GM12878 (cell line): ENCODE results near the gene ASF1B. TPM values are rescaled to one million over a fixed set of nuclear protein-coding genes. Genes with fewer than 3 reads are reported as not detected.

Source experiments
- BCLAF1 ChIP-seq: fragments of 450-650 bp; IDR thresholded peaks from 2 replicates; pipeline ENCODE4 v1.6.1; 2017; ENCODE audit warnings: antibody characterized with exemption, mild to moderate bottlenecking, moderate library complexity
- BHLHE40 ChIP-seq, 2 experiments: fragments of 450-650 bp in 1 of 2; IDR thresholded peaks; 2 replicates each; pipeline ENCODE4 v1.6.1; 2011 to 2017; ENCODE audit warnings: low read depth in 2 of 2, borderline replicate concordance in 1 of 2, improper control_type of control experiment in 1 of 2, low read length in 1 of 2, mild to moderate bottlenecking in 1 of 2
- FOXK2 ChIP-seq: fragments of 450-650 bp; IDR thresholded peaks from 2 replicates; pipeline ENCODE4 v1.6.1; 2017; ENCODE audit warnings: mild to moderate bottlenecking, moderate library complexity
- HDAC6 ChIP-seq: fragments of 200-600 bp; sonication (generic); IDR thresholded peaks from one replicate; pipeline ENCODE4 v1.8.0; 2017; ENCODE audit warnings: antibody characterized with exemption; ENCODE audit not compliant: unreplicated experiment
- MYC ChIP-seq: IDR thresholded peaks from 2 replicates; pipeline ENCODE4 v1.6.1; 2011; ENCODE audit warnings: mild to moderate bottlenecking, low read length, moderate library complexity, inconsistent platforms; ENCODE audit not compliant: insufficient read depth, insufficient replicate concordance, insufficient read length, severe bottlenecking
- NRF1 ChIP-seq: conservative IDR thresholded peaks from 2 replicates; pipeline ENCODE4 v1.6.1; 2011; ENCODE audit warnings: mild to moderate bottlenecking, low read depth, low read length, improper control_type of control experiment
- POLR2AphosphoS5 ChIP-seq: IDR thresholded peaks from 2 replicates; pipeline ENCODE4 v1.6.1; 2011; ENCODE audit warnings: mild to moderate bottlenecking, low read length, inconsistent platforms
- SIN3A ChIP-seq: IDR thresholded peaks from 2 replicates; pipeline ENCODE4 v1.6.1; 2012; ENCODE audit warnings: low read depth, low read length, improper control_type of control experiment
- SMARCA5 ChIP-seq: fragments of 450-650 bp; IDR thresholded peaks from 2 replicates; pipeline ENCODE4 v1.6.1; 2017; ENCODE audit warnings: mild to moderate bottlenecking
- TCF3 ChIP-seq: IDR thresholded peaks from 2 replicates; pipeline ENCODE4 v1.6.1; 2012; ENCODE audit warnings: low read depth, mild to moderate bottlenecking, low read length, borderline replicate concordance; ENCODE audit not compliant: insufficient read depth
- YY1 ChIP-seq: IDR thresholded peaks from 2 replicates; pipeline ENCODE4 v1.6.1; 2011; ENCODE audit warnings: low read depth, mild to moderate bottlenecking, low read length
- ZNF207 ChIP-seq: fragments of 450-650 bp; IDR thresholded peaks from 2 replicates; pipeline ENCODE4 v1.6.1; 2014; ENCODE audit warnings: antibody characterized with exemption, mild to moderate bottlenecking, borderline replicate concordance
- polyA plus RNA-seq, 11 experiments: library from polyadenylated mRNA; depleted of rRNA in 4 of 11; unstranded in 6 of 11; stranded (reverse) in 5 of 11; fragments of >200 nt; fragmentation: Nextera tagmentation in 4 of 11; fragmentation: Illumina TruSeq in 1 of 11; extraction: Ambion mirVana in 4 of 11; extraction: Trizol in 1 of 11; gene quantifications; 1 replicate in 1 of 11; 2 replicates in 10 of 11; pipeline versions ENCODE4 v1.2.1 to v1.2.3, GENCODE V29; 2011 to 2016; ENCODE audit warnings: inconsistent platforms in 2 of 11, missing spikeins in 2 of 11, low read depth in 1 of 11
- total RNA-seq, 4 experiments: library from RNA; depleted of rRNA in 3 of 4; stranded (reverse); fragments of >200 nt in 3 of 4; fragmentation: Illumina TruSeq in 1 of 4; extraction: Trizol in 1 of 4; gene quantifications; 2 replicates each; pipeline versions ENCODE4 v1.2.1 to v1.2.3, GENCODE V29; 2013 to 2021
- TF ChIP-seq, protein P1 (sequence below): fragments of 450-650 bp; IDR thresholded peaks from 2 replicates; pipeline ENCODE4 v1.6.1; 2016; ENCODE audit warnings: mild to moderate bottlenecking, moderate library complexity, borderline replicate concordance
- TF ChIP-seq, protein P2 (sequence below): fragments of 450-650 bp; IDR thresholded peaks from 2 replicates; pipeline ENCODE4 v1.6.1; 2017; ENCODE audit warnings: borderline replicate concordance

ASF1B gene
- total and polyA plus RNA-seq, 10 of the 15 experiments (the other 5 are each of a cell fraction or from before 2014, with no cell fraction given), result 10.4 to 217 (median 90.2) TPM

DNA sequence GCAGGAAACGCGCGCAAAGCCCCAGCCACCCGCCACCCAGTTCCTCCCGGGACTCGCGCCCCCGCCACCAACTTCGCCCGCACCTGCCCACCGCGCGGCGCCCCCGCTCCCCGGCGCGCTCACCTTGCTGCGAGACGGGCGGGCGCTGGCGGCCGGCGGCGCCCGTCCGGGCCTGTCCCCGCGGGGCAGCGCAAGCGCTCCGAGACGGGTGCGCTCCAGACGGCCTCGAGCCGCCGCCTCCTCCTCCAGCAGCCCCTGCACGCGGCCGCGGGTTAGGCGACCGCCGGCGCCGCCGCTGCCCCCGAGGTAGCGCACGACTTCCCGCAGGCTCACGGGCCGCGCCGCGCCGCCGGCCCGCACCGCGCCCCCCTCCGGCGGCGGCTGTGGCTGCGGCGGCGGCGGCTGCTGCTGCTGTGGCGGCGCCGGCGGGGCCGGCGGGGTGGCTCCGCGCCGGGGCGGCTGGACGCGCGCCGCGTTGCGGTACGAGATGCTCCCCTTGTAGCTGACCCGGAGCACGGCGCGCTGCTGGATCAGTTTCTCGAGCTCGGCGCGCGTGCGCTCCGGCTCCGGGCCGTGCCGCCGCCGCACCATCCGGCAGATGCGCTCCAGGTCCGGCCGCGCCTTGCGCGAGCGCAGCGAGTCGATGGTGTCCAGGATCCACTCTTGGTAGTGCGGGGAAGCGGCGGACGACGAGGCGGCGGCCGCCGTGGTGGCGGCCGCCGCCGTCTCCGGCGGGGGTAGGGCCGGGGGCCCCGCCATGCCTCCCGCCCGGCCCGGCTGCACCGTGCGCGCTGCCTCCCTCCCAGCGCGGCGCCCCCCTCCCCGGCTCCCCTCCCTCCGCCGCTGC lies 46.5 kb downstream of the ASF1B start (continued):
- TF ChIP-seq, protein P1, sequence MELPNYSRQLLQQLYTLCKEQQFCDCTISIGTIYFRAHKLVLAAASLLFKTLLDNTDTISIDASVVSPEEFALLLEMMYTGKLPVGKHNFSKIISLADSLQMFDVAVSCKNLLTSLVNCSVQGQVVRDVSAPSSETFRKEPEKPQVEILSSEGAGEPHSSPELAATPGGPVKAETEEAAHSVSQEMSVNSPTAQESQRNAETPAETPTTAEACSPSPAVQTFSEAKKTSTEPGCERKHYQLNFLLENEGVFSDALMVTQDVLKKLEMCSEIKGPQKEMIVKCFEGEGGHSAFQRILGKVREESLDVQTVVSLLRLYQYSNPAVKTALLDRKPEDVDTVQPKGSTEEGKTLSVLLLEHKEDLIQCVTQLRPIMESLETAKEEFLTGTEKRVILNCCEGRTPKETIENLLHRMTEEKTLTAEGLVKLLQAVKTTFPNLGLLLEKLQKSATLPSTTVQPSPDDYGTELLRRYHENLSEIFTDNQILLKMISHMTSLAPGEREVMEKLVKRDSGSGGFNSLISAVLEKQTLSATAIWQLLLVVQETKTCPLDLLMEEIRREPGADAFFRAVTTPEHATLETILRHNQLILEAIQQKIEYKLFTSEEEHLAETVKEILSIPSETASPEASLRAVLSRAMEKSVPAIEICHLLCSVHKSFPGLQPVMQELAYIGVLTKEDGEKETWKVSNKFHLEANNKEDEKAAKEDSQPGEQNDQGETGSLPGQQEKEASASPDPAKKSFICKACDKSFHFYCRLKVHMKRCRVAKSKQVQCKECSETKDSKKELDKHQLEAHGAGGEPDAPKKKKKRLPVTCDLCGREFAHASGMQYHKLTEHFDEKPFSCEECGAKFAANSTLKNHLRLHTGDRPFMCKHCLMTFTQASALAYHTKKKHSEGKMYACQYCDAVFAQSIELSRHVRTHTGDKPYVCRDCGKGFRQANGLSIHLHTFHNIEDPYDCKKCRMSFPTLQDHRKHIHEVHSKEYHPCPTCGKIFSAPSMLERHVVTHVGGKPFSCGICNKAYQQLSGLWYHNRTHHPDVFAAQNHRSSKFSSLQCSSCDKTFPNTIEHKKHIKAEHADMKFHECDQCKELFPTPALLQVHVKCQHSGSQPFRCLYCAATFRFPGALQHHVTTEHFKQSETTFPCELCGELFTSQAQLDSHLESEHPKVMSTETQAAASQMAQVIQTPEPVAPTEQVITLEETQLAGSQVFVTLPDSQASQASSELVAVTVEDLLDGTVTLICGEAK, result no peak
- TF ChIP-seq ZNF207, result no peak
- TF ChIP-seq YY1, result peak; percentile 10; the same call in 1 of the 2 replicates
- no peak for TF ChIP-seq MYC
- no peak for TF ChIP-seq BCLAF1
- TF ChIP-seq NRF1, result no peak
- no peak for TF ChIP-seq FOXK2
- TF ChIP-seq TCF3, result no peak
- TF ChIP-seq SMARCA5, result 0 out of 2 replicates have a peak, but pooled peaks have one; percentile 16
- no peak for TF ChIP-seq SIN3A
- TF ChIP-seq, protein P2, sequence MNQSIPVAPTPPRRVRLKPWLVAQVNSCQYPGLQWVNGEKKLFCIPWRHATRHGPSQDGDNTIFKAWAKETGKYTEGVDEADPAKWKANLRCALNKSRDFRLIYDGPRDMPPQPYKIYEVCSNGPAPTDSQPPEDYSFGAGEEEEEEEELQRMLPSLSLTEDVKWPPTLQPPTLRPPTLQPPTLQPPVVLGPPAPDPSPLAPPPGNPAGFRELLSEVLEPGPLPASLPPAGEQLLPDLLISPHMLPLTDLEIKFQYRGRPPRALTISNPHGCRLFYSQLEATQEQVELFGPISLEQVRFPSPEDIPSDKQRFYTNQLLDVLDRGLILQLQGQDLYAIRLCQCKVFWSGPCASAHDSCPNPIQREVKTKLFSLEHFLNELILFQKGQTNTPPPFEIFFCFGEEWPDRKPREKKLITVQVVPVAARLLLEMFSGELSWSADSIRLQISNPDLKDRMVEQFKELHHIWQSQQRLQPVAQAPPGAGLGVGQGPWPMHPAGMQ, result no peak
- no peak for TF ChIP-seq HDAC6
- TF ChIP-seq POLR2AphosphoS5, result no peak
- TF ChIP-seq BHLHE40 (IDR thresholded peaks at IDR 0.05; ENCODE audit: borderline replicate concordance in 1 of 2, low read depth in 2 of 2, low read length in 1 of 2), result peak; percentile 14 to 88; a peak in 3 of 4 replicates
